Skeletal muscle tissue (tissue), 4 donors: ENCODE measurements around the gene CTNNA2. TPM values are rescaled to one million over a fixed set of nuclear protein-coding genes. Genes with fewer than 3 reads are reported as not detected.

Experiments
- H3K27ac ChIP-seq: one replicate; pipeline ENCODE4 v1.7.0; 2013; ENCODE audit warnings: mild to moderate bottlenecking, low read depth, low read length, inconsistent platforms
- H3K27me3 ChIP-seq, 3 donors: one replicate each; pipeline ENCODE4 v1.7.0; 2013; ENCODE audit warnings: low read length in 3 of 3; ENCODE audit not compliant: control insufficient read depth in 3 of 3, insufficient read depth in 3 of 3
- H3K36me3 ChIP-seq, 3 donors: one replicate each; pipeline ENCODE4 v1.7.0; 2013; ENCODE audit warnings: low read length in 3 of 3; ENCODE audit not compliant: control insufficient read depth in 3 of 3, insufficient read depth in 3 of 3
- H3K4me1 ChIP-seq, 3 donors: one replicate each; pipeline ENCODE4 v1.7.0; 2013; ENCODE audit warnings: low read length in 3 of 3, mild to moderate bottlenecking in 3 of 3; ENCODE audit not compliant: control insufficient read depth in 3 of 3, insufficient read depth in 3 of 3
- H3K4me3 ChIP-seq, 3 donors: one replicate each; pipeline ENCODE4 v1.7.0; 2013; ENCODE audit warnings: low read length in 3 of 3
- H3K9ac ChIP-seq, 3 donors: one replicate each; pipeline ENCODE4 v1.7.0; 2013; ENCODE audit warnings: low read length in 3 of 3, mild to moderate bottlenecking in 3 of 3, moderate library complexity in 2 of 3, low read depth in 1 of 3
- H3K9me3 ChIP-seq, 3 donors: one replicate each; pipeline ENCODE4 v1.7.0; 2013; ENCODE audit warnings: low read length in 3 of 3; ENCODE audit not compliant: control insufficient read depth in 3 of 3
- total RNA-seq: library from RNA; depleted of rRNA; stranded (reverse); fragments of >200 nt; gene quantifications from one replicate; pipeline ENCODE4 v1.2.3, GENCODE V29; 2014
- donor health status: Osteomylitis.

Gene CTNNA2
- total RNA-seq = 1.0 TPM

- Histone ChIP-seq H3K27ac (no peak within 1 kb of the TSS), H3K4me3 (no peak within 1 kb of the TSS)
These were observed at the start of gene CTNNA2 for GRCh38 chr2:79512442-79513401. Gene CTNNA2 (plus strand): TSS chr2:79513051.

GRCh38 chr2:79487399-79487798 lies 25.5 kb upstream of the CTNNA2 start:
- H3K4me1 ChIP-seq = no peaks in the 10 kb centered on the region
- no peaks in the 10 kb centered on the region for H3K36me3 ChIP-seq
- no peaks in the 10 kb centered on the region for H3K9me3 ChIP-seq
- no peak overlapping the region for H3K9ac ChIP-seq
- no peaks in the 10 kb centered on the region for H3K27me3 ChIP-seq
- H3K4me3 ChIP-seq = no peak overlapping the region
- H3K27ac ChIP-seq = no peak overlapping the region

More at GRCh38 chr2:79512442-79513401, at the start of gene CTNNA2:
- H3K9me3 ChIP-seq = no peaks in the 10 kb centered on the region
- H3K4me1 ChIP-seq = peaks cover 0 to 4% (median 0%) of the 10 kb centered on the region in 3 donors
- H3K36me3 ChIP-seq = no peaks in the 10 kb centered on the region
- no peak within 1 kb of the TSS for H3K9ac ChIP-seq
- H3K27me3 ChIP-seq = peaks cover 3 to 9% (median 7%) of the 10 kb centered on the region in 3 donors

GRCh38 chr2:79511320-79511951 lies 1.4 kb upstream of the CTNNA2 start:
- Histone ChIP-seq H3K36me3 (no peaks in the 10 kb centered on the region), H3K9me3 (no peaks in the 10 kb centered on the region), H3K27ac (no peak overlapping the region), H3K27me3 (peaks cover 3 to 9% (median 7%) of the 10 kb centered on the region in 3 donors), H3K4me1 (peaks cover 0 to 4% (median 0%) of the 10 kb centered on the region in 3 donors), H3K4me3 (no peak overlapping the region), H3K9ac (no peak overlapping the region)

GRCh38 chr2:79513711-79514110 lies 860 bp downstream of the CTNNA2 start:
- no peak overlapping the region for H3K27ac ChIP-seq
- H3K4me3 ChIP-seq = no peak overlapping the region
- H3K4me1 ChIP-seq = peaks cover 0 to 4% (median 0%) of the 10 kb centered on the region in 3 donors
- peaks cover 3 to 9% (median 7%) of the 10 kb centered on the region in 3 donors for H3K27me3 ChIP-seq
- H3K36me3 ChIP-seq = no peaks in the 10 kb centered on the region
- no peak overlapping the region for H3K9ac ChIP-seq
- no peaks in the 10 kb centered on the region for H3K9me3 ChIP-seq

GRCh38 chr2:79529636-79530035 lies 16.8 kb downstream of the CTNNA2 start:
- Histone ChIP-seq H3K36me3 (no peaks in the 10 kb centered on the region), H3K27ac (no peak overlapping the region), H3K9ac (no peak overlapping the region), H3K4me3 (no peak overlapping the region), H3K9me3 (no peaks in the 10 kb centered on the region), H3K27me3 (no peaks in the 10 kb centered on the region), H3K4me1 (no peaks in the 10 kb centered on the region)

- Histone ChIP-seq H3K4me3 (no peak overlapping the region), H3K9ac (no peak overlapping the region), H3K4me1 (no peaks in the 10 kb centered on the region), H3K27me3 (no peaks in the 10 kb centered on the region), H3K27ac (no peak overlapping the region), H3K9me3 (no peaks in the 10 kb centered on the region), H3K36me3 (no peaks in the 10 kb centered on the region)
These were observed 17.6 kb downstream of the CTNNA2 start for GRCh38 chr2:79530443-79530842.

- peaks cover 3 to 18% (median 7%) of the 10 kb centered on the region in 3 donors for H3K9me3 ChIP-seq
- H3K27me3 ChIP-seq = no peaks in the 10 kb centered on the region
- no peaks in the 10 kb centered on the region for H3K36me3 ChIP-seq
- no peak overlapping the region for H3K27ac ChIP-seq
- H3K4me3 ChIP-seq = no peak overlapping the region
- no peak overlapping the region for H3K9ac ChIP-seq
- no peaks in the 10 kb centered on the region for H3K4me1 ChIP-seq
These were observed 34.7 kb downstream of the CTNNA2 start for GRCh38 chr2:79547568-79547967.

GRCh38 chr2:79552653-79553052 lies 39.8 kb downstream of the CTNNA2 start:
- Histone ChIP-seq H3K9ac (no peak overlapping the region), H3K27ac (no peak overlapping the region), H3K36me3 (no peaks in the 10 kb centered on the region), H3K9me3 (peaks cover 0 to 17% (median under 1%) of the 10 kb centered on the region in 3 donors), H3K4me3 (no peak overlapping the region), H3K4me1 (no peaks in the 10 kb centered on the region), H3K27me3 (no peaks in the 10 kb centered on the region)

- Histone ChIP-seq H3K4me1 (no peaks in the 10 kb centered on the region), H3K27me3 (no peaks in the 10 kb centered on the region), H3K9ac (no peak overlapping the region), H3K9me3 (peaks cover 0 to 6% (median 0%) of the 10 kb centered on the region in 3 donors), H3K36me3 (no peaks in the 10 kb centered on the region), H3K4me3 (no peak overlapping the region), H3K27ac (no peak overlapping the region)
These were observed 42.0 kb downstream of the CTNNA2 start for GRCh38 chr2:79554899-79555298.

GRCh38 chr2:79564065-79564464 lies 51.2 kb downstream of the CTNNA2 start:
- no peak overlapping the region for H3K9ac ChIP-seq
- H3K36me3 ChIP-seq = no peaks in the 10 kb centered on the region
- no peaks in the 10 kb centered on the region for H3K9me3 ChIP-seq
- no peaks in the 10 kb centered on the region for H3K4me1 ChIP-seq
- no peak overlapping the region for H3K27ac ChIP-seq
- no peak overlapping the region for H3K4me3 ChIP-seq
- no peaks in the 10 kb centered on the region for H3K27me3 ChIP-seq
